Activated naive CD4-positive, alpha-beta T cell treated with anti-CD3 and anti-CD28 coated beads, Interleukin-2, amount 10 ng/mL, durations not matched to agents 7 days and 5 days (primary cell): ENCODE measurements around the gene GRM1.

ENCODE experiments used
- CTCF ChIA-PET: fragments of 350-600 bp; sonication (Branson Sonifier 250); formaldehyde crosslinking; loops from one replicate; lab custom pipeline; 2021; ENCODE audit warnings: antibody characterized with exemption; lab: Charles Lee
- DNase-seq: peaks from one replicate; pipeline ENCODE4 v3.0.0-alpha.2; 2020
- H3K27ac Mint-ChIP-seq: one replicate; pipeline ENCODE4 v1.8.0; 2021; ENCODE audit warnings: mild to moderate bottlenecking, moderate library complexity, mixed read lengths
- H3K27me3 Mint-ChIP-seq: one replicate; pipeline ENCODE4 v1.8.0; 2021; ENCODE audit warnings: mild to moderate bottlenecking, mixed read lengths
- H3K36me3 Mint-ChIP-seq: one replicate; pipeline ENCODE4 v1.8.0; 2021; ENCODE audit warnings: mixed read lengths
- H3K4me1 Mint-ChIP-seq: one replicate; pipeline ENCODE4 v1.8.0; 2021; ENCODE audit warnings: mixed read lengths
- H3K4me3 Mint-ChIP-seq: one replicate; pipeline ENCODE4 v1.8.0; 2021; ENCODE audit warnings: mild to moderate bottlenecking, moderate library complexity, mixed read lengths
- H3K9me3 Mint-ChIP-seq: one replicate; pipeline ENCODE4 v1.8.0; 2021; ENCODE audit warnings: mixed read lengths

Gene GRM1

DNA sequence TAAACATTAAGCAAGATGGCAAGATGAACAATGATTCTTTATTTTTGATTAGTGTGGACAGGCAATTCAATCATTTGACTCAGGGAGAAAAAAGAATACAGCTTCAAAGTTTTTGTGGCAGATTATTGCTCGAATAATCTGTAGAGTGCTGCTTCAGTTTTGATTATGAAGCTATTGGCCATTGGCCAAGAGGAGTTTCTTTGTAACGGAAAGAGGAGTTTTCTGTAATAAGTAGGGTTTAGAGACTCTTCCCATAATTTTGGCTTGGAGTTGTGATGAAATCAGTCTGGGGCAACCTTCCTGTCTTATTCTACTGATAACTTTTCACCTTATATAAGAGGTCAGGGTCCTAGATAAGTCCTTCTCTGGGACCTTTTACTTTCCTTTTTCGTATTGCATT lies 258.1 kb downstream of the GRM1 start:
- Mint-ChIP-seq H3K9me3 (no peaks in the 10 kb centered on the region), H3K27me3 (no peaks in the 10 kb centered on the region), H3K36me3 (no peaks in the 10 kb centered on the region), H3K4me1 (no peaks in the 10 kb centered on the region), H3K4me3 (no peak overlapping the region), H3K27ac (no peak overlapping the region)
- no peak for DNase-seq
- CTCF ChIA-PET: no interaction called here

DNA sequence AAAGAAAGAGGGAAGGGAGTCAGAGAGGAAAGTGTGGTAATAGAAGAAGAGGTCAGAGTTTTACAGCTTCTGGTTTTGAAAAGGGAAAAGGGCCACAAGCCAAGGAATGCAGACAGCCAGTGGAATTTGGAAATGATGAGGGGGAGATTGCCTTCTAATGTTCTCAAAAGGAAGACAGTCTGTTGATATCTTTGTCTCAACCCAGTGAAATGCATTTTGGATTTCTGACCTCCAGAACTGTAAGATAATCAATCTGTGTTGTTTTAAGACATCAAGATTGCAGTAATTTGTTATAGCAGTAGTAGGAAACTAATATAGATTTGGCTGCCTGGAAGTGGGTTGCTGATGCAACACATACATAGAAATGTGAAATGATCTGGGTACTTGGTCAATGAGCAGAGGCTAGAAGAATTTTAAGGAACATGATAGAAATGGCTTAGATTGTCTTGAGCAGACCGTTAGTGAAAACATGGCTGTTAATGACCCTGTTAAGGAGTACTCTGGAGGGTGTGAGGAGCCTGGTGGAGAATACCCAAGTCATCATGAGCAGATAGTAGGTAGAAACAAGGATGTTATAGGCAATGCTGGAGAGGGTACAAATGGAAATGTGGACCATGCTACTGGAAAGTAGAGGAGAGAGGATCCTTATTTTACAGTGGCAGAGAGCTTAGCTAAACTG lies 259.0 kb downstream of the GRM1 start:
- Mint-ChIP-seq H3K27ac (no peak overlapping the region), H3K4me3 (no peak overlapping the region), H3K4me1 (no peaks in the 10 kb centered on the region), H3K27me3 (no peaks in the 10 kb centered on the region), H3K9me3 (no peaks in the 10 kb centered on the region), H3K36me3 (no peaks in the 10 kb centered on the region)
- no peak for DNase-seq
- CTCF ChIA-PET: no interaction called here

DNA sequence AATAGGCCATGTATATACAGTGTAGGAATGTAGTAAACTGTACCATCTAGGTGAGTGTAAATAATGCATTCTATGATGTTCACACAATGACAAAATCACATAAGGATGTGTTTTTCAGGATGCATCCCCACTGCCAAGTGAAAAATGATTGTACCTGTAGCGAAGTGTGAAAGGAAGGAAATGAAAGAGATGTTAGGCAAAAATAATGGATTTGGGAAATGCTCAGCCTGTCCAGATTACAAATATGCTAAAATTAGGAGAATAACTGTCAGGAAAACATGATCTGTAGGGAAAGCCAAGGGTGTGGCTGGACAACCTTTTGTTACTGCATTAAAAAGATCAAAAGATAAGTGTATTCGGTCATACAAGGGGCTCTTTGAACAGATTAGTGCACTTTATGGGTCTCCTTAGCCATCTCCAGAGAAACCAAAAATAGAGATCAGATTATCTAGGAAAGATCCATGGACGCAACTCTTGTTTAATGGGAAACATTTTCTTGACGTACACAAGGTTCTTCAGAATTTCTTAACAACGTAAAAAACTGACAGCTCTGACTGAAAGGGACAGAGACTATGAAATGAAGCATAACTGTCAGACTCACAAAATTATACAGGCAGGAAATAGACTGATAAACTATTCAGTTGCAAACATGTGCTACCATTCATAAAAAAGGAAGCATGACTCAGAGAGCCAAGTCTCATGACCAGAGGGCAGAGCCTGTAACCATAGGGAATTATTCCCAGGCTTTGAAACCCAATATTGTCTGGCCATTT lies 261.1 kb downstream of the GRM1 start:
- Mint-ChIP-seq H3K36me3 (no peaks in the 10 kb centered on the region), H3K4me3 (no peak overlapping the region), H3K9me3 (no peaks in the 10 kb centered on the region), H3K4me1 (no peaks in the 10 kb centered on the region), H3K27ac (no peak overlapping the region), H3K27me3 (no peaks in the 10 kb centered on the region)
- DNase-seq: no peak
- CTCF ChIA-PET: no interaction called here

DNA sequence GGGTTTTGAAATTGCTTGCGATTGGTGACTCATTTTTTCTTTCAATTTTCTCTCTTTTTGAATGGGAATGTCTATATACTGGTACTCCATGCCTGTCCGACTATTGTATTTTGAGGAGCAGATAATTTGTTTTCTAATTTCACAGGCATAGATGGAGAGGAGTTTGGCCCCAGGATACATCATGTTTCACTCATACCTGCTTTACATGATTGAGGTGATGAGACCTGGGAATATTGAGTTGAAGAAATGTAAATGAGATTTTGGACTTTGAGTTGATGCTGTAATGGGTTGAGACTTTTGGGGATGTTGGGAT lies 261.7 kb downstream of the GRM1 start:
- H3K4me1 Mint-ChIP-seq: no peaks in the 10 kb centered on the region
- H3K27me3 Mint-ChIP-seq: no peaks in the 10 kb centered on the region
- no peaks in the 10 kb centered on the region for H3K36me3 Mint-ChIP-seq
- H3K9me3 Mint-ChIP-seq: no peaks in the 10 kb centered on the region
- no peak overlapping the region for H3K4me3 Mint-ChIP-seq
- H3K27ac Mint-ChIP-seq: no peak overlapping the region
- no peak for DNase-seq
- CTCF ChIA-PET: no interaction called here

DNA sequence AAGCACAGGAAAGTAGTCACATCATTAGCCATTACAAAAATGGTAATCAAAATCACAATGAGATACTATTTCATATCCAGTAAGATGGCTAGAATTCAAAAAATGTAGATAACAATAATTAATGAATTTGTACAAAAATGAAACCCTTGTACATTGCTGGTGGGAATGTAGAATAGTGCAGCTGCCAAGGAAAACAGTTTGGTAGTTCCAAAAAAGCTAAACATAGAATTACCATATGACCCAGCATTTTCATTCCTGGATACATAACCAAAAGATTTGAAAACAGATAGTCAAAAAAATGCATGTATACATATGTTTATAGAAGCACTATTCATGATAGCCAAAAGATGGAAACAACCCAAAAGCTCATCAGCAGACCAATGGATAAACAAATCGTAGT lies 263.6 kb downstream of the GRM1 start:
- Mint-ChIP-seq H3K4me1 (no peaks in the 10 kb centered on the region), H3K36me3 (no peaks in the 10 kb centered on the region), H3K9me3 (no peaks in the 10 kb centered on the region), H3K27me3 (no peaks in the 10 kb centered on the region), H3K27ac (no peak overlapping the region), H3K4me3 (no peak overlapping the region)
- CTCF ChIA-PET: no interaction called here
- DNase-seq: no peak

DNA sequence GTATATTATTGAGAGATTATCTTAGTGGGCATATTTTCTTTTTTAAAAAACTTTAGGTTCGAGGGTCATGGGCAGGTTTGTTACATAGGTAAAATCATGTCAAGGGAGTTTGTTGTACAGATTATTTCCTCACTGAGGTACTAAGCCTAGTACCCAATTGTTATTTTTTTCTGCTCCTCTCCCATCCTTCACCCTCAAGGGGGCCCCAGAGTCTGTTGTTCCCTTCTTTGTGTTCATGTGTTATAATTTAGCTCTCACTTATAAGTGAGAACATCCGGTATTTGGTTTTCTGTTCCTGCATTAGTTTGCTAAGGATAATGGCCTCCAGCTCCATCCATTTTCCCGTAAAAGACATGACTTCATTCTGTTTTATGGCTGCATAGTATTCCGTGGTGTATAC lies 266.8 kb downstream of the GRM1 start:
- Mint-ChIP-seq H3K27ac (no peak overlapping the region), H3K9me3 (no peaks in the 10 kb centered on the region), H3K4me1 (no peaks in the 10 kb centered on the region), H3K4me3 (no peak overlapping the region), H3K36me3 (no peaks in the 10 kb centered on the region), H3K27me3 (no peaks in the 10 kb centered on the region)
- DNase-seq: no peak
- CTCF ChIA-PET: interaction anchor here (0.6 kb wide), 1 partner anchor 813 kb away, joined by 3 read pairs; no protein-coding TSS in a partner anchor

DNA sequence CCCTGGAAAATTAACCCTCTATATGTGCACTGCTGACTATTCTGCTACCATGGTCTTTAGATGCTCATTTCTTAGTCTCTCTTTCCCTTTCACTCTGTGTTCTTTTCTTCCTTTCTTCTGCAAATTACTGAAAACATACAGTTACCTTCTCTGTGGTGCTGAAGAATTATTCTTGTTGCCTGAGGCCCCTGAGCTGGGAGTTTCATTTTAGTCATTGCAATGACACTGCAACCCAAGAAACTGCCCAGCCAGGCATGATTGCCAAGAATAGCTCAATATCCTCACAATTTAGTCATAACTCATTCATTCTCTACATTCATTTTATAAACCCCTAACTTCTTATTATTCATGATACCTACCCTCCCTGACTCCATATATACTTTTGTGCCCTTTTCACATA lies 269.0 kb downstream of the GRM1 start:
- Mint-ChIP-seq H3K9me3 (no peaks in the 10 kb centered on the region), H3K4me3 (no peak overlapping the region), H3K27me3 (no peaks in the 10 kb centered on the region), H3K36me3 (no peaks in the 10 kb centered on the region), H3K4me1 (no peaks in the 10 kb centered on the region), H3K27ac (no peak overlapping the region)
- CTCF ChIA-PET: no interaction called here
- no peak for DNase-seq

DNA sequence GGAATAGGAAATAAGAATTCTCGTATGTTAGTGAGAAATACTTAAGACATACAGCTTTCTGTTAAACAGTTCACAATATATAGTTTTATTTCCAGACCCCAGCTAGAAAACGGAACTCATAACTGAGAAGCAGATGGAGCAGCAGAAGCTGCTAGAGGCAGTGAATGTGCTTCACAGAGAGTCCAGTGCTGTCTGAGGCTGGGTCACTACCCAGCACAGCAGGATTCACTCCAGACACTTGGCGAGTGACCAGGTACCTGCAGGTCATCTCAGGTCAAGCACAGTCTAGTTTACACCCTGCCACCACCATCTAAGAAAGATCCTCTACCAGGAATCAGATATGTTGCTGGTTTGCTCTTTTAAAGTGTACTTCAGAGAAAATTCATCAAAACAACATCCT lies 271.7 kb downstream of the GRM1 start:
- no peak for DNase-seq
- H3K27ac Mint-ChIP-seq: no peak overlapping the region
- H3K27me3 Mint-ChIP-seq: no peaks in the 10 kb centered on the region
- no peak overlapping the region for H3K4me3 Mint-ChIP-seq
- H3K9me3 Mint-ChIP-seq: no peaks in the 10 kb centered on the region
- CTCF ChIA-PET: no interaction called here
- H3K4me1 Mint-ChIP-seq: no peaks in the 10 kb centered on the region
- no peaks in the 10 kb centered on the region for H3K36me3 Mint-ChIP-seq

DNA sequence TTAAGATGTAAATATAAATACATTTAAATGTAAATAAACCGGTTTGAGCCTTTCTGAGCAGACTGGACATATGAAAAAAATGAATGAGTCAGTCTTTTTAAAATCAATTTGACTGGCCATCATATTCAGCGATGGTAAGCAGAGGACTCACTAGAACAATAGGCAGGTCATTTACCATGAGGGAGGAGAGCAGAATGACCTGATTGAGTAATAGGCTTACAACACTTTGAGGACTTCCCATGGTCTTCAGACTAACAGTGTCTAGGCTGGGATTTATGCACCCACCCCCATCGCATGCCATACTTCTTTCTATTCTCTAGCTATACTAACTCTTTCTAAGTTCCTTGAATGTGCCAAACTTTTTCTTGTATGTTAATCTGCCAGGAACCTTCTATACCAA lies 272.9 kb downstream of the GRM1 start:
- no peaks in the 10 kb centered on the region for H3K27me3 Mint-ChIP-seq
- CTCF ChIA-PET: no interaction called here
- no peak overlapping the region for H3K27ac Mint-ChIP-seq
- no peak overlapping the region for H3K4me3 Mint-ChIP-seq
- DNase-seq: no peak
- H3K36me3 Mint-ChIP-seq: no peaks in the 10 kb centered on the region
- H3K9me3 Mint-ChIP-seq: no peaks in the 10 kb centered on the region
- H3K4me1 Mint-ChIP-seq: no peaks in the 10 kb centered on the region

DNA sequence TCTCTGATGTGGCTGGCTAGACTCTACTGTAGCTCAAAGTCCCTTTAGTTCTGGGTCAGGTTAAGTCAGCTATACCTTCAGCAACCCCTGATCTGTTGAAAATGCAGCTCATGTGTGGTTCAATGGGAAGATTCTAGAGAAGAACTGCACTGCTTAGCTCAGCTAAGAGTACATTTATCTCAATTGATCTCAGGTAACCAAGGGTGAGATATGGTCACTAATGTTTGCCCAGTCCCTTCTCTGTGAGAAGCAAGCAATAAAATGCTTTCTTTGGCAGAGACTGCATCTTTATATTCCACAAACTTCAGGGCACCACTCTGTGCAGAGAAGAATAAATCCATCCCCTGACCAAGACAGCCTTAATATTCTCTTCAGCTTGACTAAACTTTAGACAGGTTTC lies 274.1 kb downstream of the GRM1 start:
- no peaks in the 10 kb centered on the region for H3K4me1 Mint-ChIP-seq
- DNase-seq: no peak
- CTCF ChIA-PET: no interaction called here
- H3K4me3 Mint-ChIP-seq: no peak overlapping the region
- H3K27ac Mint-ChIP-seq: no peak overlapping the region
- H3K27me3 Mint-ChIP-seq: no peaks in the 10 kb centered on the region
- H3K9me3 Mint-ChIP-seq: no peaks in the 10 kb centered on the region
- H3K36me3 Mint-ChIP-seq: no peaks in the 10 kb centered on the region

DNA sequence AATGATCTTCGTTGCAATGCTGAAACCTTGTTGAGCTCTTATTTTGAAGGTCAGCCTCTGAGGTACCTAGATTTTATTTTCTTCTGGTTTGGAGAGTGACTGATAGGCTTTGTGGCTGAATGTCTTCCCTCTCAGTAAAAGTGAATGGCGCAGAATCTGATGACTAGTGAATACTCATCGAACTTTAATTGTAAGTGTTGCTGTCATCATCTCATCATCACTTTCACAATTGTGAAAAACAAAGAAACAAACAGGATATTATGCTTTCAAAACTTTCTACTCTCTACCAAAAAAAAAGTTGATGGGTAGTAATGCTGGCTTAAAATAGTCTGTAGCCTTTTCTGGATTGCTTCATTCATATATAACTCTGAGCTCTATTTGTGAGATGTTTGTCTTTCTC lies 275.3 kb downstream of the GRM1 start:
- Mint-ChIP-seq H3K4me1 (no peaks in the 10 kb centered on the region), H3K27ac (no peak overlapping the region), H3K9me3 (no peaks in the 10 kb centered on the region), H3K36me3 (no peaks in the 10 kb centered on the region), H3K27me3 (no peaks in the 10 kb centered on the region), H3K4me3 (no peak overlapping the region)
- DNase-seq: no peak
- CTCF ChIA-PET: no interaction called here

DNA sequence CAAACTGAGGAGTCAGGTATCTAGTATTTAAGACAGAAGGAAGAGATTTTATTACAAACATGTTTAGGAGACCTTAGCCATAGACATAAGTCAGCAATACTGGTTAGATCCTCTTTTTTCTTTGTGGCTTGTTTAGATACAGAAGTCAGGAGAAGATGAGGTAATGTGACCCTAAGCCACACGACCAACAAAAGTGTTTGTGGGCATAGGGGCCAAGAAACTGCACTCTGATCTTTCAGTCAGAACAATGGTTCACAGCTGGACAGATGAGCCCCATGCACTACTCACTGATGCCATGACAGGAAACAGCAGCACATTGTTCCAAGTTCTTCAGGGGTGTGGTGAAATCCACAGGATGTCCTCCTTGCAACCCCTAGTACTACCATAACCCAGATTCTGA lies 276.2 kb downstream of the GRM1 start:
- Mint-ChIP-seq H3K9me3 (no peaks in the 10 kb centered on the region), H3K27me3 (no peaks in the 10 kb centered on the region)
- CTCF ChIA-PET: no interaction called here

DNA sequence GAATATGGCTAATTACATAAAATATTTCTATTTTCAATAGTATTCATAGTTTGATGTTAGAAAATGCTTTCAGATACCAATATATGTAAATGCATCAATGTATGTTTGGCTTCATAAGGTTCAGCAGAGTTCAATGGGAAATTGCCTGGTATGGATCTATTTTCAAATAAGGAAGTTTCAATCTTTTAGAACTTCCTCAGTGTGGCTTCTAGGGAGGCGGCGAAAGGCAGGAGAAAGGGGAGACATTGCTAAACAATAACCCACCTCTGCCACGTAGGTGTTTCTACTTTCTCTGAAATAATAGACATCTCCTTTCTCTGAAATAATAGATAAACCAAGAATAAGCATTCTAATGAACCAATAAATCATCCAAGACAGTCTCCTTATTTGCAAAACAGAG lies 277.1 kb downstream of the GRM1 start:
- no peaks in the 10 kb centered on the region for H3K36me3 Mint-ChIP-seq
- DNase-seq: no peak
- no peaks in the 10 kb centered on the region for H3K9me3 Mint-ChIP-seq
- no peak overlapping the region for H3K27ac Mint-ChIP-seq
- no peaks in the 10 kb centered on the region for H3K27me3 Mint-ChIP-seq
- H3K4me3 Mint-ChIP-seq: no peak overlapping the region
- CTCF ChIA-PET: no interaction called here
- H3K4me1 Mint-ChIP-seq: no peaks in the 10 kb centered on the region

More for the DNA sequence above, 276.2 kb downstream of the GRM1 start:
- no peak overlapping the region for H3K4me3 Mint-ChIP-seq
- no peaks in the 10 kb centered on the region for H3K36me3 Mint-ChIP-seq
- no peaks in the 10 kb centered on the region for H3K4me1 Mint-ChIP-seq
- DNase-seq: no peak
- H3K27ac Mint-ChIP-seq: no peak overlapping the region

DNA sequence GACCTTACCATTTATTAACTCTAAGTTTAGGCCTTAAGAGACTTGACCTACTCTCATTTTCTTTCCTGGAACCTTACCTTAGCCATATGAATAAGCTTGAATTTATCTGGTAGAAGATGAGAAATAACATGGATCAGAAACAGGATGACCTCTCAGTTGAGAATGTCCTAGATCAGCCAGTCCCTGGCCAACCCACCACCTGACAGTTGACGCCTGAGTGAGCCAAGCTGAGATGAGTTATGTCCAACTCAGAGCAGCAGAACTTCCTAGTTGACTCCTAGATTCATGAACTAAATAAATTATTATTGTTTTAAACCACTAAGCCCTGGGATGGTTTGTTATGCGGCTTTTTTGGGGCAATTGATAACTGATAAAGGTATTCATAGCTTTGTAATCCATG lies 281.8 kb downstream of the GRM1 start:
- Mint-ChIP-seq H3K36me3 (no peaks in the 10 kb centered on the region), H3K27me3 (no peaks in the 10 kb centered on the region), H3K27ac (no peak overlapping the region), H3K4me3 (no peak overlapping the region), H3K9me3 (no peaks in the 10 kb centered on the region), H3K4me1 (no peaks in the 10 kb centered on the region)
- no peak for DNase-seq
- CTCF ChIA-PET: no interaction called here

DNA sequence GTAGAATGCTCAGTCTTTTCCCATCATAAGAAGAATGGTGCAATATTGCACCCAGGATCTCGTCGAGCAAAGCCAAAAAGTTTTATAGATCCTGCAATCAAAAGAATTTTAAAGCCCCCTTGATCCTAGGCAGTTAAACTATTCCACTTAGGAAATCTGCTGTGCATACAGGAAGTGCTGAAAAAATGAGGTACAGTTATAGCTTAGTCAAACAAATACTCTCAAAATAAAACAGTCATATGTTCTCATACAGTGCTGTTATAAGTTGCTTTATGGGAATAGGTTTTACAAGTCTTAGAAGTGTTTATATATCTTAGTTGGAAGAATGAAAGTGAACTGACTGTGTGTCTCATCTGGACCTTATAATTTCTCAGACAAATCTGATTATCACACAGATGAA lies 282.2 kb downstream of the GRM1 start:
- no peak overlapping the region for H3K4me3 Mint-ChIP-seq
- no peaks in the 10 kb centered on the region for H3K4me1 Mint-ChIP-seq
- no peaks in the 10 kb centered on the region for H3K9me3 Mint-ChIP-seq
- no peak overlapping the region for H3K27ac Mint-ChIP-seq
- CTCF ChIA-PET: no interaction called here
- H3K36me3 Mint-ChIP-seq: no peaks in the 10 kb centered on the region
- no peak for DNase-seq
- H3K27me3 Mint-ChIP-seq: no peaks in the 10 kb centered on the region
